ENCODE results near the gene THOP1.

GRCh38 chr19:2850256-2850925, 65.1 kb downstream of the THOP1 start:
- no peak for TF ChIP-seq CTCF (IDR thresholded peaks at IDR 0.05)
- TF ChIP-seq POLR2A (IDR thresholded peaks at IDR 0.05): no peak
